Medulla oblongata (tissue), 1 donor: ENCODE measurements around the gene TXNDC2.

Experiments
- DNase-seq: peaks from one replicate; pipeline ENCODE4 v3.0.0-alpha.2; 2015; ENCODE audit errors: extremely low spot score

The TXNDC2 gene

DNA sequence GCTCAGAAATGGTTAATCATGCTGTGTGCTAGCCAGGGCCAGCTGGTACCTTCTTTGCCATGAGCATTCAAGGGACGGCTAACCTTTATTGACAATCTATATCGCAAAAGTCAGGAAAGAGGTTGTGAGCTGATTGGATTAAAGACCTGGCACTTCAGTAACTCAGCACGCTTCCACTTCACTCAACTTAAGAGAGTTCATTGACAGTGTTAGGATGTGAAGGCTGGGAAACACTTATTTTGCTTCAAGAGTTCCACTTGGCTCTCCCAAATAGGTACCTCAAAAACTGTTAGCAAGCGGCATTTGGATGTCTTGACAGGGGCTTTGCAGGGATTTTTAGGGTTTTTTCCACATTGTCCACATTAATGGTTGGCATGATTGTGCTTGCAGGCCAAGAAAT, 25.1 kb upstream of the TXNDC2 start:
- no peak for DNase-seq

DNA sequence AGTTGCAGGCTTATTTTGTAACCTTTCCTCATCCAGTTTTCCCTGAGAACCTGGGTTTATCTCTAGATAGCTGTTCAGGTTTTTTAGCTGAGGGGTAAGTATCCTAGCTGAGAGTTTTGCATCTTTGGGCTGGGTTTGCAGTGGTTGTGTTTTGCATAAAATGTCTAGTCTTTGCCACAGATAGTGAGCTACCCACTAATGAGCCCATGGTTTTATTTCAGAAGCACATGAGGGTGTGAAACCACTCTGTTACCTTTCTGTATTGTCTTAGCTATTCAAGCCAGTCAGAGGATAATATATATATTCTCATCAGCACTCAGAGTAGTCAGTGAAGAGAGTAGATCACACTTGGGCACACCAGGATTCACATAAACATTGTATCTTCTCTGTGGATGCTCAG, 24.6 kb upstream of the TXNDC2 start:
- no peak for DNase-seq

- DNase-seq = no peak
These were observed 23.8 kb upstream of the TXNDC2 start for GRCh38 chr18:9861933-9862332.

DNA sequence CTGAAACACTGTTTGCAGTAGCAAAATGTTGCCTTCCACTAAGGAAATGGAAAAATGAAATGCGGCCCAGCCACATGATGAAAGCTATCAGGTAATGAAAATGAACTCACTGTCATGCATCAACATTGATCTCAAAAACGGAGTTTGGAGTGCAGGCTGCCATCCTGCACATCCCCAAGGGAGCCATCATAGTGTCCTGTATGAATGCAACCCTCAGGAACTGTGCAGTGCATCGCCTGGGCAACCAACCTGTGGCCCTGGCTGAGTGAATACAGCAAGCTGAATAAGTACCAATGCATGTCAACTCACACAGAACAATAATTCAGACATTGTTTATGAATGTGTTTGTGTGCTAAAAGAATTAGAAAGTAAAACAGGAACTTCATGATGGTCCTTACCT, 23.1 kb upstream of the TXNDC2 start:
- no peak for DNase-seq

GRCh38 chr18:9863282-9863681, 22.5 kb upstream of the TXNDC2 start:
- no peak for DNase-seq

DNA sequence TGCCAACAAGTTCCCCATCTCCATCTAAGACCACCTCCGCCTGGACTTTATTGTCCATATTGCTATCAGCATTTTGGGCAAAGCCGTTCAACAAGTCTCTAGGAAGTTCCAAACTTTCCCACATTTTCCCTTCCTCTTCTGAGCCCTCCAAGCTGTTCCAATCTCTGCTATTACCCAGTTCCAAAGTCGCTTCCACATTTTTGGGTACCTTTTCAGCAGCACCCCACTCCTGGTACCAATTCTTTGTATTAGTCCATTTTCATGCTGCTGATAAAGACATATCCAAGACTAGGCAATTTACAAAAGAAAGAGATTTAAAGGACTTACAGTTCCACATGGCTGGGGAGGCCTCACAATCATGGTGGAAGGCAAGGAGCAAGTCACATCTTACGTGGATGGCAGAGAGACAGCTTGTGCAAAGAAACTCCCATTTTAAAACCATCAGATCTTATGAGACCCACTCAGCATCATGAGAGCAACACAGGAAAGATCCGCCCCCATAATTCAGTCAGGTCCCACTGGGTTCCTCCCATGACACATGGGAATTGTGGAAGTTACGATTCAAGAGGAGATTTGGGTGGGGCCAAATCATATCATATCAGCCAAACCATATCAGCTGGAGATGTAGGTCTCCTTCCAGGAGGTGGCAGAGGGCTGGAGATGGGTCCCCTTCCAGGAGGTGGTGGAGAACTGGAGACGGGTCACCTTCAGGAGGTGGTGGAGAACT, 19.8 kb upstream of the TXNDC2 start:
- no peak for DNase-seq

DNA sequence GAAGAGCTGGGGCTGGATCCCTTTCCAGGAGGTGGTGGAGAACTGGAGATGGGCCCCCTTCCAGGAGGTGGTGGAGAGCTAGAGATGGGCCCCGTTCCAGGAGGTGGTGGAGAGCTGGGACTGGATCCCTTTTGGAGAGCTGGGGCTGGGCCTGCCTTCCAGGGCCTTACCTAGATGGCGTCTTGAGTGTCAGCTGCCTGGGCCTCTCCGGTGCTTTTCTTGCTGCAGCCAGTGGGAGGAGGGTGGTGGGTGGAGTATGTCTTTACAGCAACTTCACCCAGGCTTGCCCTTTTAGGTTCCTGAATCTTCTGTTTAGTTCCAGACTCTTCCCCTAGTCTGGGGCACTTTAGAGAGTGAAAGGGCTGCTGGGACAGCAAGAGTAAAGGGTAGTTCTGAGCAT, 19.1 kb upstream of the TXNDC2 start:
- no peak for DNase-seq

GRCh38 chr18:9867071-9867594, 18.6 kb upstream of the TXNDC2 start:
- DNase-seq = no peak

GRCh38 chr18:9868857-9869714, 16.7 kb upstream of the TXNDC2 start:
- no peak for DNase-seq

DNA sequence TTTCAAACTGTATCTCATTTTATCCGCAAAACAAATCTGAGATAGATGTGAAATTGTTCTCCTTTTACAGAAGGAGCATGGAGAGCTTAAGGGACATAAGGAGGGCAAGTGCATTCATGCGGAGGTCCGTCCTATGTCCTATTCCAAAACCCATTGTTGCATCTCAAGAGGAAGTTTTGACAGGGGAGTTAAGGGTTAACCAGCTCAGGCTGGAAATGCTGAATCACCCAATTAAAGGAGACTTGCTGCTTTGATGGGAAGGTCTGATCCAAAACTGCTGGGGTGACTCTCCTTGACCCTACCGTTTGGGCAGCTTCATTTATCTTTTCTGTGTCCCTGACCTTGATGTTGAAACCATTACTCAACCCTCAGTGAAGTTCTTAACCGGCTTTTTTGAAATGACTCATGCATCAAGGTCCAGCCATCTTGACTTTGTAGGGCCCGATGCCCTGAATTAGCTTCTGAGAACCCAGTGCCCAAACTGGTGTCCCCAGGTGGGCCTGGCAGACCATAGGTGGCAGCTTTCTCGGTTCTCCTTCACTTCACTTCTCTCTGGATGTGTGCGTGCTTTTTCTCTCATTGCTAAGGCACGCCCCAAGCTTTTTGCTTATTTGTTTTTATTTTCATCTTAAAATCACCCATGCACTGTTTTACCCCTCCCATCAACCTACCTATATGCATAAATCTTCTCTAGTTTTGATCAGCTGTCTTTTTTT, 15.9 kb upstream of the TXNDC2 start:
- no peak for DNase-seq

DNA sequence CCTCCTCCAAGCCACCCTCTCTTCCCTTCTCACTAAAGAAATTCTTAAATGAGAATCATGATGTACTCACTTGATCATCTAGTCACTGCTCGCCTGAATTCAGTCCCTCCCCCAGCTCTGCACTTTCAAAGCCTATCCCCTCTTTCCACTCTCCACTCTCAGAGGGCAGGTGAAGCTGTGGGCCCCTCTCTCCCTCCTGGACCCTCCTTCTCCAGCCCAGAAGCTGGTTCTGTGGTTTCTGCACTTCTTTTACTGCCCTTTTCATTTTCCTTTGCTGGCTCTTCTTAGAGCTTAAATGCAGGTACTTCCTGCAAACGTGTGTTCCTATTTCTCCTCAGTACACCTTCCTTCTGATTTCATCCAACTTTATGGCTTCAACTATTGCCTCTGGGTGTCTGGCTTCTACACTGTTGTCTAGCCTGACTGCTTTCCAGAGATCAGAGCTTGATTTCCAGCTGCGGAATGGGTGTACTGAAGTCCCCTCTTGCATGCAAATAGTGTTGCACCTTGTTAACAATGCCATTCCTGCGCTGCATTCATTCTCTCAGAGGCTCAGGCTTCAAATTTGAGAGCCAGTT, 15.3 kb upstream of the TXNDC2 start:
- no peak for DNase-seq

DNA sequence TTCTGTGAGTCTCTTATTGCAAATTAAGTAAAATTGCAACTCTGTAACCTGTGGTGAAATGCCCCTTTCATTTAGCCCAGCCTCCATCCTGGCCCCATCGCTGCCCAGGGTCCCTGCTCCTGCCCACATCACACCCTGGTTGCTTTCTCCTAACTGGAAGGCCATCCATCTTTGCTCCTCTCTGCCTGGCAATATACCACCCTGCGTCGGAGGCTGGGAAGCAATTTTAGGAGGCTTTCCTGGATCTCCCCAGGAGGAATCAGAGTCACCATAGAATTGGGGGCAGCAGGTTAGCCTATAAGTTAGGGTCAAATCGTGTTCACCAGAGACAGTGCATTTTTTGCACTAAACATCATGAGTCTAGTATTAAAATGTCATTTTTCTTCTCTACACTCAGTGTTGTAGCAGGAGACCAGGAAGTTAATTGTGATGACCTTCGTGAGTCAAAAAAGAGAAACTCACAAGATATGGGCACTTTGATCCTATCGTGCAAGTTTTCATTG, 14.5 kb upstream of the TXNDC2 start:
- DNase-seq = no peak

DNA sequence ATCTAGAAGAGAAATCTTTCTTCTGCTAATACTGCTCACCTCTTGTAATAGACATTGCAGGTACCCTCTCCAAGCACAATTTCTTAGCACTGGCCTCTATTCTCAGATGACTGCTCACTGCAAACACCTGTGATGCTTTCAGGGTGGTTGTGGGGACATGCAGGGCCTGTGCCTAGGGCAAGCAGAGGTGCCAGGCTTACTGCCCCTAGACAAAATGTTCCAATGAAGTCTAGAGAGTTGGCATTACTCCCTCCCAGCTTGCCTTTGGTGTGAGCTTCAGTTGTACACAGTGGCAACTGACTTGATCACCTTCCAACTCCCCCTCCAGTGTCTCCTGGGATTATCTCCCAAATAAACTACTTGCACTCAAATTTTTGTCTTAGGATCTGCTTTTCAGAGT, 12.9 kb upstream of the TXNDC2 start:
- DNase-seq = no peak

DNA sequence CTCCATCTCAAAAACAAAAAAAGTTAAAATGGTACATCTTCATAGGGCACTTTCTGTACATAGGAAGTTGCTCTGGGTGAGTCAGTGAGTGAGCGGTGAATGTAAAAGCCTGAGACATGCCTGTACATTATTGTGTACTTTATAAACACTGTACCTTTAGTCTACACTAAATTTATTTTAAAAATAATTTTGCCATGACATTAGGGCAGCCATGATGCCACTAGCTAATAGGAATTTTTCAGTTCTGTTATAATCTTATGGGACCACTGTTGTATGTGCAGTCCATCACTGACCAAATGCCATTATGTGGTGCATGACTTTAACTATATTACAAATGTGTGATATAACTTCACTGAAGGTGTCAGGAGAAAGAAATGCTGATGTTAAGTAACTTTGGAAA, 11.0 kb upstream of the TXNDC2 start:
- no peak for DNase-seq

GRCh38 chr18:9876212-9876866, 9.4 kb upstream of the TXNDC2 start:
- DNase-seq = no peak

GRCh38 chr18:9876867-9877654, 8.7 kb upstream of the TXNDC2 start:
- DNase-seq = no peak

DNA sequence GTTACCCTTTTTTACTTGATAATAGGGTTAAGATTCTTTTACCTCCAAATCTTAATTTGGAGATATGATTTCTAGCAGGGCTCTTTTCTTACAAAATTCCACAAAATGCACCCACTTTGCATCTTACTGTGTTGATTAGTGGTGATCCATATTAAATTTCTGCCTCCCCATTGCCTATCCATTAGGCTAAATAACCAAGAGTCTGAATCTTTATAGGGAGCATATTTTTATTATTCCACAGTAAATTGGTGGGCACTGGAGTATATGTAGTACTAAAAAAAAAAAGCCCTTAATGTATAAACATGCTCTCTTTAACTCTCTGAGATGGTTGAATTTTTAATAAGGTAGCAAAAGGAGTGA, 8.1 kb upstream of the TXNDC2 start:
- no peak for DNase-seq

DNA sequence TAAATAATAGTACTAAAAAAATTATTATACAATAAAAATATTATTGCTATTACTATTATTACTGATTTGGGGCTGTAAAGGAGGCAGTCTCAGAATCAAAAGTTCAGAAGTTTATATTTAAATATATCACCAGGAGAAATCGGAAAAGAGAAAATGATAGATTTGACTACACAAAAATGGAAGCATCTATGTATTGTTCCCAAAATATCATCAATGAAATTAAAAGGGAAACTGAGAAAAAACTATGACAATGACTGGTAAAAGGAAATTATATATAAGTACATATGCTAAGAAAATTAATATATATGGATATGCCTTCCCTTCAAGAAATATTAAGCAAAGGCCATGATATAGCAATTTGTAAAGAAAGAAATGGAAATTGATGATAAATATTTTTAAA, 7.7 kb upstream of the TXNDC2 start:
- no peak for DNase-seq

- DNase-seq = no peak
These were observed 7.0 kb upstream of the TXNDC2 start for GRCh38 chr18:9878783-9879242.

DNA sequence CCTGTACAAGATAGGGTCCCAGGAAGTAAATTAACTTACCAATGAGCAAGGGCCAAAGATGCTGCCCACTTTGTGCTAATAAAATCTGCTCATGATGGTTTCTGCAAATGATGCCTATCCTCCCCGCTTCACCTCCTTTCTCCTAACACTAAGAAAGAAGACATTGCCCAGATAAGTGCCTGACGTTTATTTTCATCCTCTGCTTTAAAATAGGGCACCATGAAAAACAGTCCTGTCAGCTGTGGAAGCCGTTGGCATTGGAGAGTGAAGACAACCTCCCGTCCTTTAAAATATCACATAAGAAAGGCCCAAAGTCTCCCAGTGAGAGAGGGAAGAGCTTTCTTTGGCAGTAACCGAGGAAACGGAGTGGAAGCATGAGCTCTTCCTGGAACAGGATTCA, 1.7 kb upstream of the TXNDC2 start:
- DNase-seq = no peak
